PC-3 (cell line): ENCODE measurements around the gene MKLN1. TPM values are rescaled to one million over a fixed set of nuclear protein-coding genes. Genes with fewer than 3 reads are reported as not detected.

ENCODE experiments used
- ATAC-seq: fragments of 200-7000 bp; cut with Tn5 transposase; 2 replicates; pipeline ENCODE4 v1.9.1; 2020; ENCODE audit warnings: mild to moderate bottlenecking, moderate library complexity
- BruUV-seq: library from RNA; stranded (reverse); fragments of 400-500 nt; replicated peaks from 2 replicates; lab custom pipeline; 2021; lab: Mats Ljungman, UMichigan
- CTCF ChIA-PET: fragments of 300-600 bp; sonication (Branson Sonifier 250); formaldehyde crosslinking; loops from one replicate; lab custom pipeline; 2022; ENCODE audit warnings: antibody characterized with exemption; lab: Charles Lee
- POLR2A ChIA-PET: fragments of 300-600 bp; sonication (Branson Sonifier 250); formaldehyde crosslinking; loops from one replicate; lab custom pipeline; 2022; ENCODE audit warnings: antibody characterized with exemption; ENCODE audit not compliant: unreplicated experiment; lab: Charles Lee
- DNase-seq: peaks from one replicate; pipeline ENCODE4 v3.0.0-alpha.2; 2015
- H2AFZ ChIP-seq: fragments of 300-600 bp; sonication (generic); 2 replicates; pipeline ENCODE4 v1.6.0; 2016; ENCODE audit warnings: antibody characterized with exemption, low read length
- H3F3A ChIP-seq: fragments of 300-600 bp; sonication (generic); one replicate; pipeline ENCODE4 v1.6.0; 2017; ENCODE audit warnings: antibody characterized with exemption, low read length, control low read depth, mild to moderate bottlenecking; ENCODE audit not compliant: unreplicated experiment
- H3K27ac ChIP-seq: fragments of 300-600 bp; sonication (generic); 2 replicates; pipeline ENCODE4 v1.5.1; 2016; ENCODE audit warnings: mild to moderate bottlenecking, low read length
- H3K27me3 ChIP-seq: fragments of 300-600 bp; sonication (generic); 2 replicates; pipeline ENCODE4 v1.6.1; 2016; ENCODE audit warnings: low read length, mixed read lengths
- H3K36me3 ChIP-seq: fragments of 300-600 bp; sonication (generic); 2 replicates; pipeline ENCODE4 v1.6.1; 2016; ENCODE audit warnings: low read depth, mixed run types, low read length, mixed read lengths
- H3K4me1 ChIP-seq: fragments of 300-600 bp; sonication (generic); 2 replicates; pipeline ENCODE4 v1.5.1; 2016; ENCODE audit warnings: low read length; ENCODE audit not compliant: insufficient read depth
- H3K4me2 ChIP-seq: fragments of 300-600 bp; sonication (generic); 2 replicates; pipeline ENCODE4 v1.6.0; 2016; ENCODE audit warnings: low read length
- H3K4me3 ChIP-seq: fragments of 300-600 bp; sonication (generic); 2 replicates; pipeline ENCODE4 v1.5.1; 2016; ENCODE audit warnings: mild to moderate bottlenecking, low read length, mixed read lengths
- H3K79me2 ChIP-seq: fragments of 300-600 bp; sonication (generic); 2 replicates; pipeline ENCODE4 v1.6.1; 2017; ENCODE audit warnings: low read length, mixed read lengths
- H3K9ac ChIP-seq: fragments of 300-600 bp; sonication (generic); 2 replicates; pipeline ENCODE4 v1.6.0; 2016; ENCODE audit warnings: mild to moderate bottlenecking, low read length
- H3K9me2 ChIP-seq: fragments of 300-600 bp; sonication (generic); replicated peaks from 2 replicates; pipeline ENCODE4 v1.6.1; 2016; ENCODE audit warnings: mixed run types, low read length, mixed read lengths
- H3K9me3 ChIP-seq: fragments of 300-600 bp; sonication (generic); 2 replicates; pipeline ENCODE4 v1.6.1; 2016; ENCODE audit warnings: low read length, mixed read lengths
- H4K20me1 ChIP-seq: fragments of 300-600 bp; sonication (generic); 2 replicates; pipeline ENCODE4 v1.6.1; 2016; ENCODE audit warnings: low read length, mixed read lengths
- EZH2 ChIP-seq: fragments of 300-600 bp; sonication (generic); IDR thresholded peaks from one replicate; pipeline ENCODE4 v1.6.1; 2017; ENCODE audit warnings: antibody characterized with exemption, mild to moderate bottlenecking, low read length; ENCODE audit not compliant: unreplicated experiment
- EZH2phosphoT487 ChIP-seq: fragments of 300-600 bp; sonication (generic); IDR thresholded peaks from 2 replicates; pipeline ENCODE4 v1.6.1; 2018; ENCODE audit warnings: mild to moderate bottlenecking, antibody characterized with exemption, low read length, borderline replicate concordance
- intact Hi-C: fragments of 100-400 bp; cut with micrococcal nuclease; formaldehyde crosslinking; loops from 2 replicates; pipeline ENCODE4 v1.9.0; 2023
- total RNA-seq: library from RNA; depleted of rRNA; stranded (reverse); fragments of >200 nt; gene quantifications from 2 replicates; pipeline ENCODE4 v1.2.3, GENCODE V29; 2014
- TF ChIP-seq, protein P1 (sequence below): fragments of 300-600 bp; sonication (generic); conservative IDR thresholded peaks from 2 replicates; pipeline ENCODE4 v1.5.1; 2017; ENCODE audit warnings: antibody characterized with exemption, low read depth, mild to moderate bottlenecking, low read length

Gene MKLN1
- total RNA-seq, 1 experiment from 2014 or later: 16.3 TPM

- ChIA-PET POLR2A (no interaction called here), CTCF (no interaction called here)
- TF ChIP-seq, protein P1, sequence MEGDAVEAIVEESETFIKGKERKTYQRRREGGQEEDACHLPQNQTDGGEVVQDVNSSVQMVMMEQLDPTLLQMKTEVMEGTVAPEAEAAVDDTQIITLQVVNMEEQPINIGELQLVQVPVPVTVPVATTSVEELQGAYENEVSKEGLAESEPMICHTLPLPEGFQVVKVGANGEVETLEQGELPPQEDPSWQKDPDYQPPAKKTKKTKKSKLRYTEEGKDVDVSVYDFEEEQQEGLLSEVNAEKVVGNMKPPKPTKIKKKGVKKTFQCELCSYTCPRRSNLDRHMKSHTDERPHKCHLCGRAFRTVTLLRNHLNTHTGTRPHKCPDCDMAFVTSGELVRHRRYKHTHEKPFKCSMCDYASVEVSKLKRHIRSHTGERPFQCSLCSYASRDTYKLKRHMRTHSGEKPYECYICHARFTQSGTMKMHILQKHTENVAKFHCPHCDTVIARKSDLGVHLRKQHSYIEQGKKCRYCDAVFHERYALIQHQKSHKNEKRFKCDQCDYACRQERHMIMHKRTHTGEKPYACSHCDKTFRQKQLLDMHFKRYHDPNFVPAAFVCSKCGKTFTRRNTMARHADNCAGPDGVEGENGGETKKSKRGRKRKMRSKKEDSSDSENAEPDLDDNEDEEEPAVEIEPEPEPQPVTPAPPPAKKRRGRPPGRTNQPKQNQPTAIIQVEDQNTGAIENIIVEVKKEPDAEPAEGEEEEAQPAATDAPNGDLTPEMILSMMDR: no peak
- no peak for TF ChIP-seq EZH2
- no peak for TF ChIP-seq EZH2phosphoT487
- intact Hi-C loops: no loop called here
- no peaks in the 10 kb centered on the region for H3K9me2 ChIP-seq
- BruUV-seq: no TSS peak
- no peak for ATAC-seq
- H3K4me3 ChIP-seq: no peak overlapping the region
- no peak overlapping the region for H3K4me2 ChIP-seq
- H4K20me1 ChIP-seq: 0 out of 2 replicates have a peak, but pooled peaks cover 3% of the 10 kb centered on the region
- no peaks in the 10 kb centered on the region for H3K27me3 ChIP-seq
- peaks cover 7% of the 10 kb centered on the region; the same call in 1 of the 2 replicates for H3K79me2 ChIP-seq
- no peak overlapping the region for H2AFZ ChIP-seq
- peaks cover 15% of the 10 kb centered on the region for H3K4me1 ChIP-seq
- no peaks in the 10 kb centered on the region for H3F3A ChIP-seq
- H3K9me3 ChIP-seq: no peaks in the 10 kb centered on the region
- no peaks in the 10 kb centered on the region; the same call in 1 of the 2 replicates for H3K36me3 ChIP-seq
- H3K27ac ChIP-seq: no peak overlapping the region
- no peak overlapping the region for H3K9ac ChIP-seq
- no peak for DNase-seq
These were observed 53.6 kb downstream of the MKLN1 start for GRCh38 chr7:131381069-131381838.

- no TSS peak for BruUV-seq
- no peaks in the 10 kb centered on the region for H3K9me2 ChIP-seq
- no peak overlapping the region for H3K27ac ChIP-seq
- no peaks in the 10 kb centered on the region for H3K9me3 ChIP-seq
- no peak for ATAC-seq
- H3K36me3 ChIP-seq: 0 out of 2 replicates have a peak, but pooled peaks cover 5% of the 10 kb centered on the region
- H3K27me3 ChIP-seq: no peaks in the 10 kb centered on the region
- no peak for TF ChIP-seq EZH2
- peaks cover 19% of the 10 kb centered on the region; the same call in 1 of the 2 replicates for H3K79me2 ChIP-seq
- CTCF ChIA-PET: interaction anchor here (0.6 kb wide), 1 partner anchor 143 kb away, joined by 3 read pairs; no protein-coding TSS in a partner anchor
- no peak overlapping the region for H3K9ac ChIP-seq
- H3K4me2 ChIP-seq: no peak overlapping the region
- DNase-seq: no peak
- no peak overlapping the region for H3K4me3 ChIP-seq
- H3K4me1 ChIP-seq: peaks cover 15% of the 10 kb centered on the region
- no peaks in the 10 kb centered on the region for H3F3A ChIP-seq
- no peak overlapping the region for H2AFZ ChIP-seq
- H4K20me1 ChIP-seq: 0 out of 2 replicates have a peak, but pooled peaks cover 3% of the 10 kb centered on the region
- intact Hi-C loops: no loop called here
- POLR2A ChIA-PET: no interaction called here
These were observed 56.0 kb downstream of the MKLN1 start for GRCh38 chr7:131383417-131384285.

DNA sequence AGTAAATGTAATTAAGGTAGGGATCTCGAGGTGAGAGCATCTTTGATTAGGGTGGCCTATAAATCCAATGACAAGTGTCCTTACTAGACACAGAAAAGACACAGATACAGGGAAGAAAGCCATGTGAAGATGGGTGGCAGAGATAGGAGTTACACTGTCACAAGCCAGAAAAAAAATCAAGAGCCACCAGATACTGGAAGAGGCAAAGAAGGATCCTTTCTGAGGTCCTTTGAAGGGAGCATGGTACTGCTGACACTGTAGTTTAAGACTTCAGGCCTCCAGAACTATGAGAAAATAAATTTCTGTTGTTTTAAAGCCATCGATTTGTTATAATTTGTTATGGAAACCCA is 56.6 kb downstream of the MKLN1 start:
- no peak overlapping the region for H3K9ac ChIP-seq
- intact Hi-C loops: no loop called here
- 0 out of 2 replicates have a peak, but pooled peaks cover 3% of the 10 kb centered on the region for H4K20me1 ChIP-seq
- no peaks in the 10 kb centered on the region for H3K9me2 ChIP-seq
- no peaks in the 10 kb centered on the region for H3K9me3 ChIP-seq
- no peaks in the 10 kb centered on the region for H3F3A ChIP-seq
- no peak overlapping the region for H3K4me2 ChIP-seq
- H3K79me2 ChIP-seq: peaks cover 19% of the 10 kb centered on the region; the same call in 1 of the 2 replicates
- H3K27me3 ChIP-seq: no peaks in the 10 kb centered on the region
- ChIA-PET POLR2A (no interaction called here), CTCF (interaction anchor here (0.6 kb wide), 1 partner anchor 142 kb away, joined by 3 read pairs; no protein-coding TSS in a partner anchor)
- TF ChIP-seq EZH2 (no peak), EZH2phosphoT487 (no peak)
- TF ChIP-seq, protein P1: no peak
- H3K36me3 ChIP-seq: 0 out of 2 replicates have a peak, but pooled peaks cover 8% of the 10 kb centered on the region
- H3K4me3 ChIP-seq: no peak overlapping the region
- H3K27ac ChIP-seq: no peak overlapping the region
- DNase-seq (no peak), ATAC-seq (0 out of 2 replicates have a peak, but pooled peaks have one; percentile 7)
- H3K4me1 ChIP-seq: peaks cover 15% of the 10 kb centered on the region
- BruUV-seq: no TSS peak
- no peak overlapping the region for H2AFZ ChIP-seq
